ENCODE results near the gene SRPX2.

The SRPX2 gene, protein sequence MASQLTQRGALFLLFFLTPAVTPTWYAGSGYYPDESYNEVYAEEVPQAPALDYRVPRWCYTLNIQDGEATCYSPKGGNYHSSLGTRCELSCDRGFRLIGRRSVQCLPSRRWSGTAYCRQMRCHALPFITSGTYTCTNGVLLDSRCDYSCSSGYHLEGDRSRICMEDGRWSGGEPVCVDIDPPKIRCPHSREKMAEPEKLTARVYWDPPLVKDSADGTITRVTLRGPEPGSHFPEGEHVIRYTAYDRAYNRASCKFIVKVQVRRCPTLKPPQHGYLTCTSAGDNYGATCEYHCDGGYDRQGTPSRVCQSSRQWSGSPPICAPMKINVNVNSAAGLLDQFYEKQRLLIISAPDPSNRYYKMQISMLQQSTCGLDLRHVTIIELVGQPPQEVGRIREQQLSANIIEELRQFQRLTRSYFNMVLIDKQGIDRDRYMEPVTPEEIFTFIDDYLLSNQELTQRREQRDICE

DNA sequence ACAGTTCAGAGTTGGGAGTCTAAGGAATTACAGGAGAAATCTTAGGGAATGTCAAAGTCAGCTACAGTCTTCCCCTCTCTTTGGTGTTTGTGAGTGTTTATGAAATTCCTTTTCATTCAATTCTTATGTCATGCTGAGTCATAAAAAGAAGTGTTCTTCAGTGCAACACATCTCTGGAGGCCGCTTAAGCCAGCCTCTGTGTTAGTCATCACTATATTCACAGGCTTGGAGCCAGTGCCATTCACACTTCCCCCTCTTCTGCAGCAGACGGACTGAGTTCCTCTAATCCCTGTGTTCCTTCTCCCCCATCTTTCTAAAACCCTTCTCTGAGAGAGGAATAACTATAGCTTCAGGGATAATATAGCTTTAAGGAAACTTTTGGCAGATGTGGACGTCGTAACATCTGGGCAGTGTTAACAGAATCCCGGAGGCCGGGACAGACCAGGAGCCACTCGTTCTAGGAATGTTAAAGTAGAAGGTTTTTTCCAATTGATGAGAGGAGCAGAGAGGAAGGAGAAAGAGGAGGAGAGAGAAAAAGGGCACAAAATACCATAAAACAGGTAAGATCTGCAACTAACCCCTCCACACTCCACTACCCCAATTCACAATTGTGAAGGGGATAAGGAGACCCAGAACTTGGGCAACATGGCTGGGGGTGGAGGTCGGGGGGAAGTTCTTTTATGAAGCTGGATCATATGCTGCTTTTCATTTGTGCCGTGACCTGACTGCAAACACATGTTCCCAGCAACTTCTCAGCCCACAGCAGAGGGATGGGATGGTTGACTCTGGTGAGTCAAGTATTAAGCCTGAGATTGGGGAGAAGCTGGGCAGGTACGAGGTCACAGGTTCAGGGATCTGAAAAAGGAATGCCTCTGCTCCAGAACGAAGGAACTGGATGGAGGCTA lies at the start of gene SRPX2:
SRPX2 (plus strand) TSS at position 244 of the 905 bp plus-strand sequence. CDS start 2,124 bp downstream, outside the sequence.
- H3K9me3 ChIP-seq (ENCODE audit: low read depth, low read length): no peaks in the 10 kb centered on the region
- no peak for DNase-seq (ENCODE audit: low read depth, low spot score)
- no peaks in the 10 kb centered on the region for H3K36me3 ChIP-seq (ENCODE audit: insufficient read depth, low read length)
- H3K27ac ChIP-seq: peak within 1 kb of the TSS; percentile 7; the same call in 1 of the 2 replicates
- H3K9ac ChIP-seq (ENCODE audit: insufficient read length): no peak within 1 kb of the TSS
- TF ChIP-seq FOXP2 (optimal IDR thresholded peaks at IDR 0.05; ENCODE audit: control extremely low read depth, extremely low read length, insufficient read depth) (no peak), EZH2 (IDR thresholded peaks at IDR 0.05) (no peak), POLR2AphosphoS5 (IDR thresholded peaks at IDR 0.05; ENCODE audit: borderline replicate concordance, low read depth, low read length) (no peak)
- H3K4me3 ChIP-seq: peak within 1 kb of the TSS; percentile 7; the same call in 1 of the 2 replicates

DNA sequence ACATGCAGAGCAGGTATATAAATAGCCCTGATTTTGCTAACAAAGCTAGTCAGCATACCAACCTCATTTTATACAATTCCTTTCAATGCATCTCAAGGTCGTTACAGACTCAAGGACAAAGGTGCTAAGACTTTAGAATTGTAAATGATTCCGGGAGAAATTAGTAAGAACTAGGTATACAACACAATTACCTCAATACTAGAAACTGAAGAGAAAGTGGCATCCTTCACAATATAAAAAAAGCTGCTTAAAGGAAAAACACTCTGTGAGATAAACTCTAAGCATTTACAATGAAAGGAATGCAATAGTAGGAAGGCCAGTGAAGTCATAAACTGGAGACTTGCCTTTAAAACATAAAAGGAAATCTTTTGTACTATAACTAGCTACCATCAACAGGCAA lies 47.4 kb upstream of the SRPX2 start:
- Histone ChIP-seq H3K4me3 (no peak overlapping the region), H3K36me3 (ENCODE audit: insufficient read depth, low read length) (no peaks in the 10 kb centered on the region), H3K9me3 (ENCODE audit: low read depth, low read length) (no peaks in the 10 kb centered on the region), H3K9ac (ENCODE audit: insufficient read length) (no peak overlapping the region), H3K27ac (no peak overlapping the region)
- no peak for DNase-seq (ENCODE audit: low read depth, low spot score)
- TF ChIP-seq POLR2AphosphoS5 (IDR thresholded peaks at IDR 0.05; ENCODE audit: borderline replicate concordance, low read depth, low read length) (no peak), FOXP2 (optimal IDR thresholded peaks at IDR 0.05; ENCODE audit: control extremely low read depth, extremely low read length, insufficient read depth) (no peak), EZH2 (IDR thresholded peaks at IDR 0.05) (no peak)

DNA sequence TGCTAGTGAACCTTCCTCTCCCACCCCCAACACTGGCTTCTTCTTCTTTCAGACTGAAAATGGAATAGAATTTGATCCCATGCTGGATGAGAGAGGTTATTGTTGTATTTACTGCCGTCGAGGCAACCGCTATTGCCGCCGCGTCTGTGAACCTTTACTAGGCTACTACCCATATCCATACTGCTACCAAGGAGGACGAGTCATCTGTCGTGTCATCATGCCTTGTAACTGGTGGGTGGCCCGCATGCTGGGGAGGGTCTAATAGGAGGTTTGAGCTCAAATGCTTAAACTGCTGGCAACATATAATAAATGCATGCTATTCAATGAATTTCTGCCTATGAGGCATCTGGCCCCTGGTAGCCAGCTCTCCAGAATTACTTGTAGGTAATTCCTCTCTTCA lies 44.5 kb upstream of the SRPX2 start:
- H3K9me3 ChIP-seq (ENCODE audit: low read depth, low read length): no peaks in the 10 kb centered on the region
- peak overlapping the region; percentile 24 for H3K4me3 ChIP-seq
- TF ChIP-seq EZH2 (IDR thresholded peaks at IDR 0.05) (no peak), FOXP2 (optimal IDR thresholded peaks at IDR 0.05; ENCODE audit: control extremely low read depth, extremely low read length, insufficient read depth) (no peak)
- no peak for DNase-seq (ENCODE audit: low read depth, low spot score)
- H3K27ac ChIP-seq: peak overlapping the region; percentile 36; the same call in 1 of the 2 replicates
- no peaks in the 10 kb centered on the region for H3K36me3 ChIP-seq (ENCODE audit: insufficient read depth, low read length)
- no peak overlapping the region for H3K9ac ChIP-seq (ENCODE audit: insufficient read length)

DNA sequence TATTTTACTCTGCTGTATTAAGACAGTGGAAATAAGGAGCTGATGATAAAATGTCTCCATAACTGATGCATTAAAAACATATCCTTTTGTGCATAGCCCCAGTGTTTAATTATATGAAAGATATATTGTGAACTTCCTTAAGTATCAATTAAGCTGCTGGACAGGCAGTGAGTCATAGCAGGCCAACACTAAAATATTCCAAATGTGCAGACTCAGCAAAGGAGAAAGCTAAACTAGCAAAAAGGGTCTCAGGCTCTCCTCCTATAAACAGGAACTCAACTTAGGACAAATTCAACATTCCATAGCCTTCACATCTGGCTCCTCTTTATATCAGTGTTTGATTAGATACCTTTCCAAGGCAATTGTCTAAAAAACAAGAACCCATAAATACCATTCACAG lies 43.7 kb upstream of the SRPX2 start:
- H3K27ac ChIP-seq: no peak overlapping the region
- no peaks in the 10 kb centered on the region for H3K36me3 ChIP-seq (ENCODE audit: insufficient read depth, low read length)
- H3K9ac ChIP-seq (ENCODE audit: insufficient read length): no peak overlapping the region
- no peak for TF ChIP-seq FOXP2 (optimal IDR thresholded peaks at IDR 0.05; ENCODE audit: control extremely low read depth, extremely low read length, insufficient read depth)
- no peaks in the 10 kb centered on the region for H3K9me3 ChIP-seq (ENCODE audit: low read depth, low read length)
- H3K4me3 ChIP-seq: no peak overlapping the region
- DNase-seq (ENCODE audit: low read depth, low spot score): no peak

DNA sequence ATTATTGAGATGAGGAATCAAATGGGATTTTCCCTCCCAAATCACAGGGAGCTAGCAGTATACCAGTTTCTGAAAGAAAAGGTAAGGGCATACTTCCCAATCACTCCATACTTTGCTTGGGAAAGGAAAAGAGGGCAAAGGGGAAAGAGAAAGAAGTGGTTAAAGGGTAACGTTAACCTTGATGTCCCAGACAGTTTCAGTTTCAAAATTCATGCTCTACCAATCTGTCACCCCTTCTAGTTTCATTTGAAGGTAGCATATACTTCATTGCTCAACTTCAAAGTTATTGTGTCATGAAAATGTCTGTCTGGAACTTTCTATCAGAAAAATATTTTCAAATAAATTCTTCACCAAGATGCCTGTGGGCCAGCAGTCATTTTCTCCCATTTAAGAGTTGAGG lies 43.2 kb upstream of the SRPX2 start:
- H3K36me3 ChIP-seq (ENCODE audit: insufficient read depth, low read length): no peaks in the 10 kb centered on the region
- H3K9me3 ChIP-seq (ENCODE audit: low read depth, low read length): no peaks in the 10 kb centered on the region
- no peak overlapping the region for H3K4me3 ChIP-seq
- no peak overlapping the region for H3K9ac ChIP-seq (ENCODE audit: insufficient read length)
- no peak for TF ChIP-seq EZH2 (IDR thresholded peaks at IDR 0.05)
- TF ChIP-seq FOXP2 (optimal IDR thresholded peaks at IDR 0.05; ENCODE audit: control extremely low read depth, extremely low read length, insufficient read depth): no peak
- TF ChIP-seq POLR2AphosphoS5 (IDR thresholded peaks at IDR 0.05; ENCODE audit: borderline replicate concordance, low read depth, low read length): no peak
- no peak for DNase-seq (ENCODE audit: low read depth, low spot score)
- no peak overlapping the region for H3K27ac ChIP-seq

DNA sequence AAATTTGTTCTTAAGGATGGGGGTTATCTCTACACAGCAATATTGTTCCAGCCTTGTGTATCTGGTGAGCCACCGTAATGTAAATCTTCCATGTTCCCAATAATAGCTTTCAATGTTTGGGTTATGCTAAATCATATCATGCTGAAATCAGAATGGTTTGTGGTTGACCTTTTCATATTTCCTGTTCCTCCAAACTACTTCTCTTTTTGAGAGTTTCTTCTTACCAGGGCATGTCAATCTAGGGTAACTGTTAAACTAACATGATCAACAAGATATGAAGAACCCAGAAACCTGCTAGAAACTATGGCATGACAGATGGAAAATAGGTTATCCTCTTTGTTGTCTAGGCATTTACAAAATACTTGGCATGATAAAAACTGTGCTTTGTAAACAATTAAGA lies 37.2 kb upstream of the SRPX2 start:
- Histone ChIP-seq H3K27ac (no peak overlapping the region), H3K9ac (ENCODE audit: insufficient read length) (no peak overlapping the region), H3K4me3 (no peak overlapping the region), H3K9me3 (ENCODE audit: low read depth, low read length) (no peaks in the 10 kb centered on the region), H3K36me3 (ENCODE audit: insufficient read depth, low read length) (no peaks in the 10 kb centered on the region)
- TF ChIP-seq EZH2 (IDR thresholded peaks at IDR 0.05): no peak
- DNase-seq (ENCODE audit: low read depth, low spot score): no peak

DNA sequence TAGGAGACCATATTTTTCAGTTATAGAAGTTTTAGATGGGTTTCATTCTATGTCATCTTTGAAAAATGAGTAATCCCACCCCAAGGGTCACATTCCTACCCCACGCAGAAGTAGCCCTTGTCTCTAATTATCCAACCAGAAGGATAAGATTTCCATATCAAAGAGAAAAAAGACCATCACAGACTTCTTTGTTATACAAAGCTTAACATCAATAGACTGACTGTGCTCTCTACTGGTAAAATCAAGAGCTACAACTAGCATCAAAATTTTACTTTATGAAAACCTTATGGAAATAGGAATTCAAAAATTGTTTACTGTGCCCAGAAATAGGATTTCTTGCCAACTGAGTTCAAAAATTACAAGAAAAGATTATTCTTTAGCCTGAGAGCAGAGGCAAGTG lies 34.4 kb upstream of the SRPX2 start:
- no peak overlapping the region for H3K4me3 ChIP-seq
- H3K9ac ChIP-seq (ENCODE audit: insufficient read length): no peak overlapping the region
- DNase-seq (ENCODE audit: low read depth, low spot score): no peak
- H3K9me3 ChIP-seq (ENCODE audit: low read depth, low read length): no peaks in the 10 kb centered on the region
- TF ChIP-seq FOXP2 (optimal IDR thresholded peaks at IDR 0.05; ENCODE audit: control extremely low read depth, extremely low read length, insufficient read depth): no peak
- TF ChIP-seq EZH2 (IDR thresholded peaks at IDR 0.05): no peak
- TF ChIP-seq POLR2AphosphoS5 (IDR thresholded peaks at IDR 0.05; ENCODE audit: borderline replicate concordance, low read depth, low read length): no peak
- no peaks in the 10 kb centered on the region for H3K36me3 ChIP-seq (ENCODE audit: insufficient read depth, low read length)
- no peak overlapping the region for H3K27ac ChIP-seq

DNA sequence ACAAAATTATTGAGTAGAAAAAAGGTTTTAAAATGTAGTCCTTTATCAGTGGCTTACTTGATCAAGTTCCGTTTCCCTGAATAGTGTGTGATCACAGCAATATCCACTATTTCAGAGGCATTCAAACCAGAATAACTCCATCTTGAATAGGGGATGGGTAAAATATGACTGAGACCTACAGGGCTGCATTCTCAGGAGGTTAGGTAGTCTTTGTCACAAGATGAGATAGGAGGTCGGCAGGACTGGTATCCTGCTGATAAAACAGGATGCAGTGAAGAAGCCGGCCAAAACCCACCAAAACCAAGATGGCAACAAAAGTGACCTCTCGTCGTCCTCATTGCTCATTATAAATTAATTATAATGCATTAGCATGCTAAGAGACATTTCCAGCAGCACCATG lies 32.0 kb upstream of the SRPX2 start:
- no peak overlapping the region for H3K4me3 ChIP-seq
- no peak overlapping the region for H3K27ac ChIP-seq
- TF ChIP-seq FOXP2 (optimal IDR thresholded peaks at IDR 0.05; ENCODE audit: control extremely low read depth, extremely low read length, insufficient read depth) (no peak), EZH2 (IDR thresholded peaks at IDR 0.05) (no peak), POLR2AphosphoS5 (IDR thresholded peaks at IDR 0.05; ENCODE audit: borderline replicate concordance, low read depth, low read length) (no peak)
- H3K9ac ChIP-seq (ENCODE audit: insufficient read length): no peak overlapping the region
- H3K36me3 ChIP-seq (ENCODE audit: insufficient read depth, low read length): no peaks in the 10 kb centered on the region
- no peak for DNase-seq (ENCODE audit: low read depth, low spot score)
- no peaks in the 10 kb centered on the region for H3K9me3 ChIP-seq (ENCODE audit: low read depth, low read length)

Data from SK-N-MC (cell line).